Fibroblast of lung (primary cell): ENCODE data around the gene ACVR1B.

ENCODE experiments used
- EZH2 ChIP-seq: IDR thresholded peaks from 2 replicates; pipeline ENCODE4 v1.5.1; 2012; ENCODE audit warnings: low read length, control low read depth, mild to moderate bottlenecking; ENCODE audit errors: missing control alignments
- TF ChIP-seq, protein P1 (sequence below), 2 donors: IDR thresholded peaks in 1 of 2; conservative IDR thresholded peaks in 1 of 2; 1 replicate in 1 of 2; 2 replicates in 1 of 2; pipeline ENCODE4 v1.5.1; 2011 to 2012; ENCODE audit warnings: low read length in 2 of 2, control low read depth in 1 of 2, inconsistent platforms in 1 of 2, low read depth in 1 of 2, mild to moderate bottlenecking in 1 of 2

DNA sequence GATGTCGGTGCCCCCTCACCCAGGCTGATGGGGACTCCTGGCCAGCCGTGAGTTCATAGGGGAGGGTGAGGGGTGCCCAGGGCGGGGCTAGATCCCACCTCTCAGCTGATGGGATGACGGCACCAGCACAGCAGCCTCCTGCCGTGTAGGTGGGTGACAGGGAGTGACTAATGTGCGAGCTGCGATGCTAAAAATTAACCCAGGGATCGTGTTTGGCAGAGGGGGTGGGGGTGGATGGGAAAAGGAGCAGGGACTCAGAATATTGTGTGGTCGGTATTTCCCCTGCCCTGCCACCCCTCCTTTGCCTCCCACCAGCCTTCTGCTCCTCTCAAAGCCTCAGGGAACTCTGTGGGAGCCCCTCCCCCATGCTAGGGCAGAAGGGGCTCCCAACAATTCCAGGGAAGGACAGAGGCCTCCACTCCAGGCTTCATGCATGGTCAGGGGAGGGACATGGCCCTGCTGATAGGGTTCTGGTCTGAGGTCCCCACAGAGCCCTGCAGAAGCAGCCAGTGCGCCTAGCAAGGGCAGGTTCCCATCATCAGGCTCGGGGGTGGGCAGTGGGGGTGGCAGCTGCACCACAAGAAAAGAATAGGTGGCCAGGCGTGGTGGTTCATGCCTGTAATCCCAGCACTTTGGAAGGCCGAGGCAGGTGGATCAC lies 67.7 kb downstream of the ACVR1B start:
- TF ChIP-seq, protein P1, sequence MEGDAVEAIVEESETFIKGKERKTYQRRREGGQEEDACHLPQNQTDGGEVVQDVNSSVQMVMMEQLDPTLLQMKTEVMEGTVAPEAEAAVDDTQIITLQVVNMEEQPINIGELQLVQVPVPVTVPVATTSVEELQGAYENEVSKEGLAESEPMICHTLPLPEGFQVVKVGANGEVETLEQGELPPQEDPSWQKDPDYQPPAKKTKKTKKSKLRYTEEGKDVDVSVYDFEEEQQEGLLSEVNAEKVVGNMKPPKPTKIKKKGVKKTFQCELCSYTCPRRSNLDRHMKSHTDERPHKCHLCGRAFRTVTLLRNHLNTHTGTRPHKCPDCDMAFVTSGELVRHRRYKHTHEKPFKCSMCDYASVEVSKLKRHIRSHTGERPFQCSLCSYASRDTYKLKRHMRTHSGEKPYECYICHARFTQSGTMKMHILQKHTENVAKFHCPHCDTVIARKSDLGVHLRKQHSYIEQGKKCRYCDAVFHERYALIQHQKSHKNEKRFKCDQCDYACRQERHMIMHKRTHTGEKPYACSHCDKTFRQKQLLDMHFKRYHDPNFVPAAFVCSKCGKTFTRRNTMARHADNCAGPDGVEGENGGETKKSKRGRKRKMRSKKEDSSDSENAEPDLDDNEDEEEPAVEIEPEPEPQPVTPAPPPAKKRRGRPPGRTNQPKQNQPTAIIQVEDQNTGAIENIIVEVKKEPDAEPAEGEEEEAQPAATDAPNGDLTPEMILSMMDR (conservative IDR thresholded peaks at IDR 0.05 in 1 of 2, IDR thresholded peaks at IDR 0.05 in 1 of 2; ENCODE audit: low read depth in 1 of 2, low read length in 2 of 2) = no peak
- TF ChIP-seq EZH2 = no peak
